HG02938 (cell line): ENCODE results near the gene CCDC107.

Experiments used
- ATAC-seq: cut with Tn5 transposase; IDR thresholded peaks from one replicate; pipeline ENCODE4 v1.9.1; 2021; ENCODE audit warnings: mild to moderate bottlenecking, moderate library complexity; ENCODE audit not compliant: unreplicated experiment

Gene CCDC107

GRCh38 chr9:35682051-35682450 lies 24.0 kb downstream of the CCDC107 start:
- no peak for ATAC-seq

- no peak for ATAC-seq
Observed at GRCh38 chr9:35682520-35683315, 24.6 kb downstream of the CCDC107 start.

- ATAC-seq: no peak
Observed at GRCh38 chr9:35683323-35683722, 25.2 kb downstream of the CCDC107 start.

- no peak for ATAC-seq
Observed at GRCh38 chr9:35684921-35685320, 26.8 kb downstream of the CCDC107 start.

GRCh38 chr9:35685506-35685905 lies 27.4 kb downstream of the CCDC107 start:
- ATAC-seq: no peak

GRCh38 chr9:35686222-35687203 lies 28.4 kb downstream of the CCDC107 start:
- ATAC-seq: no peak

GRCh38 chr9:35687306-35687705 lies 29.2 kb downstream of the CCDC107 start:
- no peak for ATAC-seq

- ATAC-seq: no peak
Observed at GRCh38 chr9:35687972-35688557, 30.0 kb downstream of the CCDC107 start.

- no peak for ATAC-seq
Observed at GRCh38 chr9:35688558-35689541, 30.8 kb downstream of the CCDC107 start.

GRCh38 chr9:35689542-35690293 lies 31.6 kb downstream of the CCDC107 start, which contains the start of gene TPM2:
TPM2 (minus strand) TSS chr9:35689925; CDS start chr9:35689817, 108 bp downstream.
- ATAC-seq: no peak

GRCh38 chr9:35690294-35690613 lies 32.2 kb downstream of the CCDC107 start:
- ATAC-seq: no peak

- ATAC-seq: no peak
Observed at GRCh38 chr9:35690614-35691333, 32.7 kb downstream of the CCDC107 start.

- no peak for ATAC-seq
Observed at GRCh38 chr9:35691334-35691650, 33.2 kb downstream of the CCDC107 start.

GRCh38 chr9:35691757-35692301 lies 33.7 kb downstream of the CCDC107 start:
- ATAC-seq: no peak

- ATAC-seq: no peak
Observed at GRCh38 chr9:35695943-35696401, 37.9 kb downstream of the CCDC107 start.

- no peak for ATAC-seq
Observed at GRCh38 chr9:35696520-35697215, 38.6 kb downstream of the CCDC107 start.

GRCh38 chr9:35697486-35697885 lies 39.4 kb downstream of the CCDC107 start:
- no peak for ATAC-seq

- no peak for ATAC-seq
Observed at GRCh38 chr9:35698231-35698630, 40.1 kb downstream of the CCDC107 start.
